ENCODE data around the gene NFE2L3. TPM values are rescaled to one million over a fixed set of nuclear protein-coding genes. Genes with fewer than 3 reads are reported as not detected.
A peak's percentile ranks its signal among the peaks of the same experiment; 100 is the strongest.
"Not testable (repeated sequence)": the region's sequence is repeated elsewhere in the genome, so short reads cannot be mapped to it uniquely, and the experiment has no call there.

Gene NFE2L3
- 6.3 TPM for total RNA-seq

DNA sequence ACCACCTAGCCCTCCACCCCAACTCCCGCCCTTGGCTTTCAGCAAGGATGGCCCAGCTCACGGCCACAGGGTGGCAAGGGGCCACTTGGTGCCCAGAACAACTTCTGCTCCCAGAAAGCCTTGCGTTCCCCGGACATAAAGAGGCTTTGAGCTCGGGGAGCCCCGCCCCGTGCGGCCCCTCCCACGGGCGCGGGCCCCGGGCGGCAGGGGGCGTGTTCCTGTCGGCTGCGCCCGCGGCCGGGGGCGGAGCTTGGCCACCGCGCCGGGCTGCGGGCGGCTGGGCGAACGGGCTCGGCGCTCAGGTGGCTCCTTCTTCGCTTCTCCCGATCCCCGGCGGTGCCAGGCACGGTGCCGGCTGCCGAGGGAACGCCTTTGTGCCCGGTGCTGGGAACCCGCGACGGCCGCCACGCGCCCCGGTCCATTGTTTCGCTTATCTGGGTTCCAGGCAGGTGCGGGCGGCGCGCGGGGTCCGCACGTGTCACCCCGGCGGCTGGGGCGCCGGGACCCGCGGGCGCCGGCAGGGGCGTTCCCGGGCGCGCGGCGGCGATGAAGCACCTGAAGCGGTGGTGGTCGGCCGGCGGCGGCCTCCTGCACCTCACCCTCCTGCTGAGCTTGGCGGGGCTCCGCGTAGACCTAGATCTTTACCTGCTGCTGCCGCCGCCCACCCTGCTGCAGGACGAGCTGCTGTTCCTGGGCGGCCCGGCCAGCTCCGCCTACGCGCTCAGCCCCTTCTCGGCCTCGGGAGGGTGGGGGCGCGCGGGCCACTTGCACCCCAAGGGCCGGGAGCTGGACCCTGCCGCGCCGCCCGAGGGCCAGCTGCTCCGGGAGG lies at the start of gene NFE2L3:
TSS of gene NFE2L3 (plus strand) at position 246 of the 829 bp plus-strand sequence. CDS start at position 547, 301 bp downstream.
- peak; percentile 71 for DNase-seq (ENCODE audit: low spot score)

GRCh38 chr7:26103596-26103995 lies 48.4 kb upstream of the NFE2L3 start:
- no peak for DNase-seq (ENCODE audit: low spot score)

DNA sequence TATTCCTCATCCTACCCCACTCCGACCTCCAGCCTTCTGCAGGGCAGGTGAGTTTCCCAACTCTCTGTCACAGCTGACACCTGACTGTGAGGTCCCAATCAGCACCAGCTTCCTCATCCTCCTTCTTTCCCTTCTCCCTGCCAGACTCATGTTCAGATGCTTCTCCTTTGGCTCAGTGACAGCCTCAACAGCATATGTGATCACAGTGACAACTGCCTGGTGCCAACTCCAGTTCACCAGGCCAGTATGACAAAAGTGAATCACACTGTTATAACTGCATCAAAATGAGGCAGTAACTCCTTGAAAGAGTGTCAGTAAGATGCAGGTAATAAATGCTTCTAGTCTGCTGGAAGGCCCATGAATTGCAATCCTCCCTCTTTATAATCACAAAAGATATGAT lies 46.8 kb upstream of the NFE2L3 start:
- DNase-seq (ENCODE audit: low spot score) = no peak

GRCh38 chr7:26105931-26106330 lies 46.1 kb upstream of the NFE2L3 start:
- DNase-seq (ENCODE audit: low spot score) = no peak

- no peak for DNase-seq (ENCODE audit: low spot score)
Measured at GRCh38 chr7:26112203-26112740, 39.7 kb upstream of the NFE2L3 start.

DNA sequence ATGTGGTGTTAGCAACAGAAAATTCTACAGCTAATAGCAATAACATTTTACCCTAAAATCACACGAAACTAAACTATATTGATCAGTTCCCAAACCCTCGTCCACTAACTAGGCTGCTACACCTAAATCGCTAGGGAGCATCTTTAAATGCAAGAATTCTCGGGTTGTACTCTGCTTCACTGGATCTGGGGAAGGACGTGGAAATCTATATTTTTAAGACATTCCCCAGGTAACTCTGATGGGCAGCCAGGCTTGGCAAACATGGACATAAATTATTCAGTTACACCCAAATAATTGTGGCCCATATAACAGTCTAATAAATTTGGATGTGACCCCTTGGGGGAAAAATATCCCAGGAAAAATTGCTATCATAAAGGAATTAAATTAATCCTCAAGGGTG lies 36.3 kb upstream of the NFE2L3 start:
- DNase-seq (ENCODE audit: low spot score) = no peak

DNA sequence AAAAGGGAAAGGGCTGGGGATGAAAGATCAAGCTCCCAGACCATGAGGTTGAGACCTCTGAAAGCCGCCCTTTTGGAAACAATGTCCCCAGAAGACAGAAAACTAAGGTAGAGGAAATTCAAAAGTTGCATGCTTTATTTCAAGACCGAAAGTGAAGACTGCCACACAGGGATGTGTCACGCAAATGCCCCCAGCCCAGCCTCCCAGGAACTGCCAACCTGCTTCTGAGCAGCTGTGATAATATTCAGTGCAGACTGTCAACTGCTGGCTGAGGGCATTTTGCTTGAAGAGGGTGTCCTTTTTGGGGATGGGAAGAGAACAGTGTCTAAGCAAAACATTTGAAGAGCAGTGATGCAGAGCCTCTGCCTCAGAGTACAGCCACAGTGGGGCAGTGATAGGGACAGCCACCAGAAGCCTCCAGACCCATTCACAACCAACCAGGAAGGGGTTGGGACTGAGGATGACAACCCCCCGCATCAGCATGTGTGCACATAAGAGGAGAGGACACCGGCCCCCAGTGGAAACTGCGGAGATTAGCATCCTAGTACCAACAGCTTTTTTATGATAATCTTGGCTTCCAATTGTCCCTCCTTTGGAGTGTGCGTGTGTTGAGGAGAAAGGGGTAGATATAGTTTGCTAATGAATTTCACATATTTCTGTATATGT lies 34.7 kb upstream of the NFE2L3 start:
- no peak for DNase-seq (ENCODE audit: low spot score)

- no peak for DNase-seq (ENCODE audit: low spot score)
Measured at GRCh38 chr7:26117970-26118369, 34.0 kb upstream of the NFE2L3 start.

GRCh38 chr7:26122745-26123144 lies 29.3 kb upstream of the NFE2L3 start:
- no peak for DNase-seq (ENCODE audit: low spot score)

DNA sequence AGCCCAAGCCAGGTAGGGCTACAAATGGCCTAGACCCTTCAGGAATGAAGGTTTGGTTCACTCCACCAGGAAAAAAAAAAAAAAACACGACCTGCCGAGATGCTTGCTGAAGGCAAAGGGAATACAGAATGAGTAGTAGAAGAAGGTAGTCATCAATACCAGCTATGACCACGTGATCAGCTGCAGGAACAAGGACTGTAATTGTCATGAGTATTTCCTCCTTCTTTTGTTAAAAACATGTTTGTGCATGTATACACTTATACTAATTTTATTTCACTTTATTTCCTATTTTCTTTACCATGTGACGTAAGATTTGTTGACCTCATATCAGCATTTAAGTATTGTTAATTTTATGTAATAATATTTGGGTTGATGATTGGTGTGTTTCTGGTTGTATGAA lies 27.2 kb upstream of the NFE2L3 start:
- not testable (repeated sequence) for DNase-seq (ENCODE audit: low spot score)

DNA sequence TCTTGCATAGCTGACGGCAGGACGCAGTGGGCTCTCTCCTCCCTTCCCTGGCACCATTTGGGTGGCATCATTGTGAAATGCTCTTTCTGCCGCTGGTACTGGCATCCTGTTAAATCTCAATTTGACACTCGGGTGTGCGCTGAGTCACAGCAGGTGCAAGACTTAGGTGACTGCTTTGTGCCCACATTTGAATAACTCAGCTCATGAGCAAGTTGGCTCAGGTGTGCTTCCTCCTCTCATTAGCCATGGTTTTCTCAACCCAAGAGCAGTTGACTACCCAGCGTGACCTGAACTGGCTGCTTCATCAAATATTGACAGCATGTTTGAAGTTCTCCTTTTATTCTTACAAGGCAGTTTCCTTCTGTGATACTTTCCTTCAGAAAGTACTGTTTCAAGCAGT lies 24.6 kb upstream of the NFE2L3 start:
- DNase-seq (ENCODE audit: low spot score) = no peak

DNA sequence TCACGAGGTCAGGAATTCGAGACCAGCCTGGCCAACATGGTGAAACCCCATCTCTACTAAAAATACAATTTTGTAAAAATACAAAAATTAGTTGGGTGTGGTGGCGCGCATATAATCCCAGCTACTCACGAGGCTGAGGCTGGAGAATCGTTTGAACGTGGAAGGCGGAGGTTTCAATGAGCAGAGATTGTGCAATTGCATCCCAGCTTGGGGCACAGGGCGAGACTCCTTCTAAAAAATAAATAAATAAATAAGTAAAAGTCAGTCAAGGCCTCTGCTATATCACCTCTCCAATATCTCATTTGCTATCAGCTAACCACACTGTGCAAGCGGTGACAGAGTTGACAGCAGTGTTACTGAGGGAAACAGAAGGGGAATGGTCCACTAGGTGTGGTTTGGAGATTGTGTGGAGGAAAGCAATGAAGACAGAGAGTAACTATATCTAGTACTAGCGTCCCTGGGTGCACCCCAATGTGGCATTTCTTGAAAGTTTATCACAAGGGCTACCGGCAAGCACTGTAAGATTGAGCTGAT lies 20.9 kb upstream of the NFE2L3 start:
- no peak for DNase-seq (ENCODE audit: low spot score)

DNA sequence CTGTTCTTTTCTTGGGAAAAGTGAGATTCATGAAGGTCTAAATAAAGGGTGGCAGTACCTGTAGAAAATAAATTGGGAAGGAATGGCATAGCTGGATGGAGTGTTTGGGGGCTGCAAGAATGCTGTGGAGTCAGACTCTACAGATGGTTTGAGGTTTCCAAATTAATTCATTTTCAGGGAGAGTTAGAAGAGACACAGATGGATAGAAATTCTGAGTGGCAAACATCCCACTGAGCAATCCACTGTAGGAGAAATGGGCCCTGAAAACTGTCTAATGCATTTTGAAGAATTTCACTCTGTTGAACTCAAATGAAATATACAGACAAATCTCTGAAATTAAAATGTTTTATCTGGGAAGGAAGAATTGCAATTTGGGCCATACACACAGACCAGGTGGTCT lies 16.9 kb upstream of the NFE2L3 start:
- no peak for DNase-seq (ENCODE audit: low spot score)

GRCh38 chr7:26135551-26135950 lies 16.4 kb upstream of the NFE2L3 start:
- DNase-seq (ENCODE audit: low spot score) = no peak

GRCh38 chr7:26136831-26137230 lies 15.2 kb upstream of the NFE2L3 start:
- DNase-seq (ENCODE audit: low spot score) = no peak

DNA sequence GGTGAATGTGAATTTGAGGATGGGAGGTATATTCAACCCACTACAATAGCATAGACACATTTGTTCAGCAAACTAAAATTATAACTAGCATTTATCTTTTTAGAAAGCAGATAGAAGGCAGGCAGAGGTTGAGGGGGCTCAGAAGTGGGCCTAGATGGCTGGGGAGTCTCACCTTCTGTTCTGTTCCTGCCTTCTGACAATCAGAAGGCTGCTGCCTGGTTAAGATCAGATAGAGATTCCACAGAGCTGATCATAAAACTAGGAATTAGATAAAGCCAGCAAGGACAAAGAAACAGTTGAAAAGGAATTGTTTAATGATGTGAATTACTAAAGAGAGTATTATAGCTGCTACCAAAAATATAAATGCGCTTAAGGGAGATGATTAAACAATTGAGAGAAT lies 11.6 kb upstream of the NFE2L3 start:
- DNase-seq (ENCODE audit: low spot score) = no peak

DNA sequence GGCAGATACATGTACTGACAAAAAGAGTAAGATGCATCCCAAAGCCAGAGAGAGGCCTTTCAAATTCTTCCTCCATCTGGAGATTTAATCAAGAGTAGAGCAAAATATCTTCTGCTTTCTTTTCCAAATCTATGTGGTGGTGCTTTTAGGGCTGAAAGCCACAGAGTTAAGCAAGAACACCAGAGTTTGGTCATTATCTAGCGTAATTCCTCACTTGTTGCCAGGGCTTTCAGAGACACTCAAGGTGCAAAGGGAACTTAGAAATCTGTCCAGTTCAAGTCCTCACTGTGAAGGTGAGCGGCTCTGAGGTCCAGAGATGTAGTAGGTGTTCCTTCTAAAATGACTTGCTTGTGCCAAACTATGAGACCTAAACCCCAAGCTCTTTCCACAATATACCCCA lies 10.9 kb upstream of the NFE2L3 start:
- no peak for DNase-seq (ENCODE audit: low spot score)

GRCh38 chr7:26143298-26144048 lies 8.5 kb upstream of the NFE2L3 start:
- DNase-seq (ENCODE audit: low spot score) = no peak

DNA sequence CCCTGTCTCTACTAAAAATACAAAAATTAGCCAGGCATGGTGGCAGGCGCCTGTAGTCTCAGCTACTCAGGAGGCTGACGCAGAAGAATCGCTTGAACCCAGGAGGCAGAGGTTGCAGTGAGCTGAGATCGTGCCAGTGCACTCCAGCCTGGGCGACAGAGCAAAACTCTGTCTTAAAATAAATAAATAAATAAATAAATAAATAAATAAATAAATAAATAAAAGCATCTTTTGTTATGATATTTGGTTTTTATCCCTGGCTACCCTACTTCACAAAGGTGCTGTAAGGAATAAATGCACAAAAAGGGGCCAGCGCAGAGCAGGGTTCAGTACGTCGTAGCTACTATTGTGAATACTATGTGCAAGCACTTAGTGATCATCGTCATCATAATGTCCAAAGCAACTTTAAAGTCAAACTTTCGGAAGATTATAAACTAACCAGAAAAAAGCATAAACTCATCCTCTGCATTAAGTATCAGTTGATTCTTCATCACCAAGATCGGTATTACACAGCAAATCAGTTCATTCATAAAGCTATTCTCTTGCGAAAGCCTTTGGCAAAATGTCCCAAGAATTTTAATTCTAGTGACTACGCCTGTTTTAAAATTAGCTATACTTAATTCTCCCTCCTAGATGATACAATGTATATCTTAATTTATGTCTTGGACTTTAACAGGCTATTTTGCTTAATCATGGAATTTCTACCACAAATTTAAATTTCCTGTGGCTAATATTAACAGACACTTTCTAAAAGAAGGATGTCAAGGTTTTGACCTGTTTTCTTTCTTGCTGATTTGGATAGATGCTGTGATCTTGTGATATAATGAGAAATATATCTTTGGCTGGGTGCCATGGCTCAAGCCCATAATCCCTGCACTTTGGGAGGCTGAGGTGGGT lies 7.6 kb upstream of the NFE2L3 start:
- DNase-seq (ENCODE audit: low spot score) = no peak

DNA sequence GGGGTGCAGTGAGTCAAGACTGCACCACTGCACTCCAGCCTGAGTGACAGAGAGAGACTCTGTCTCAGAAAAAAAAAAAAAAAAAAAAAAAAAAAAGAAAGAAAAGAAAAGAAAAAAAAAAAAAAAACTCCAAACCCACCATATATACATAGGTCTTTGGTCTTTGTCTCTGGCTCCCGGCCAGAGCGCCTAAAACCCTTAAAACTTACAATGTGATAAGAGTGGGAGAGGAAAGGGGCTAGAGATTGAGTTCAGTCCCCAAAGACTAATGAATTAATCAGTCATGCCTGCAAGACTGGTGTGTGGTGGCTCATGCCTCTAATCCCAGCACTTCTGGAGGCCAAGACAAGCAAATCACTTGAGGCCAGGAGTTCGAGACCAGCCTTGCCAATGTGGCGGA lies 6.8 kb upstream of the NFE2L3 start:
- DNase-seq (ENCODE audit: low spot score) = no peak

DNA sequence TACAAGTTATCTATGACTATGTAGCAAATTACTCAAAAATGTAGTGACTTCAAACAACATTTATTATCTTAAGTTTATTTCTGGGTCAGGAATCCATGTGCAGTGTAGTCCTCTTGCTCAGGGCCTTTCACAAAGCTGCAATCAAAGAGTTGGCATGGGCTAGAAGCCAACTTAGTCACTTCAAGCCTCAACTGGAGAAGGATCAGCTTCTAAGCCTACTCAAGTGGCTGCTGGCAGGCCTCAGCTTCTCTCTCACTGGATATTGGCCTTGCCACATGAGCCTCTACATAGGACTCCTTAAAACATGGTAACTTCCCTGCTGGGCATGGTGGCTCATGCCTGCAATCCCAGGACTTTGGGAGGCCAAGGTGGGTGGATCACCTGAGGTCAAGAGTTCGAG lies 5.0 kb upstream of the NFE2L3 start:
- no peak for DNase-seq (ENCODE audit: low spot score)

Measured in ureter (tissue), 1 donor.